ENCODE measurements around the gene HOXA7. TPM values are rescaled to one million over a fixed set of nuclear protein-coding genes. Genes with fewer than 3 reads are reported as not detected.

HOXA7 gene
- total and polyA plus RNA-seq, 10 of the 15 experiments (the other 5 are each of a cell fraction or from before 2014, with no cell fraction given) = not detected

DNA sequence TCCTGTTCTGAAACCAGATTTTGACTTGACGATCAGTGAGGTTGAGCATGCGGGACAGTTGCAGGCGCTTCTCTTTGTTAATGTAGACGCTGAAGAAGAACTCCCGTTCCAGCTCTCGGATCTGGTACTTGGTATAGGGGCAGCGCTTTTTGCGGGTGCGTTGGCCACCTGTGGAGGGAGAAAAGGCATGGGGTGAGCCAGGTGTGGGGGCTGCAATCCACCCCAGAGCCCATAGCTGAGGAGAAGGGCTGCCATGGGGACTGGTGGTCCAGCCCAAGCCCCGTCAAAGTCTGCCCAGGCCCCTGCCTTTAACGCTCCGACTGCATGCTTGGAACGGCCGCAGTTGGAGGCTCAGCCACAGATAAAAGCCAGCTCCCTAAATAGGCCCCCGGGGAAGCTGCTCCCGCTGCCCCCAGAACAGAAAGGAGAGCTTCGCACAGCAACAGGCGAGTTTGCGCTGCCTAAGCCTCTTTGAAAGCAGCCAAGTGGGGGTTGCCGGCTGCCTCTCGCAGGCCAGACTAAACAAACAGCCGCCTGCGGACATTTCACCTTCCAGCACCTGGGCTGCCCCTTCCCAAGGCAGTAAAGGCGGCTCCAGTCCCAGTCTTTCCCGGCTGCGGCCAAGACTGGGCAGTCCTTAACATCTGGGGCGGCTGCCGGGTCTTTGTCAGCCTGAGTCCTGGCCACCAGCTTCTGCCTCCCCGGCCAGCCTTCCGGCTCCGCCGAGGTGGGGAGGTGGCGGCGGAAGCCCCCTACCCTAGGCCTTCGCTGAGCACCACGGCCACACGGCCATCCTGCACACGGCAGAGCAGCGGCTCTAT is 26.6 kb upstream of the HOXA7 start:
- Histone ChIP-seq H3K27me3 (replicated peaks in 1 of 2; ENCODE audit: control insufficient read depth in 2 of 2, insufficient read depth in 2 of 2, low read length in 1 of 2) (peaks cover 30 to 42% of the 10 kb centered on the region in 2 experiments), H3K9me3 (replicated peaks; ENCODE audit: control insufficient read depth, insufficient read depth, low read length) (no peaks in the 10 kb centered on the region; the same call in 2 of the 3 replicates), H3K27ac (ENCODE audit: control insufficient read depth, insufficient read depth) (no peak overlapping the region), H2AFZ (ENCODE audit: control insufficient read depth, low read depth, low read length) (no peak overlapping the region), H3K4me1 (ENCODE audit: control insufficient read depth, insufficient read depth, low read length) (no peaks in the 10 kb centered on the region), H4K20me1 (ENCODE audit: control insufficient read depth, insufficient read depth) (no peaks in the 10 kb centered on the region), H3K4me2 (ENCODE audit: control insufficient read depth, insufficient read depth) (no peak overlapping the region), H3K36me3 (ENCODE audit: control insufficient read depth in 2 of 2, insufficient read depth in 2 of 2, low read length in 1 of 2) (no peaks in the 10 kb centered on the region), H3K4me3 (no peak overlapping the region), H3K9ac (ENCODE audit: control insufficient read depth, insufficient read depth, low read length) (no peak overlapping the region), H3K79me2 (ENCODE audit: control insufficient read depth, insufficient read depth, low read length) (no peaks in the 10 kb centered on the region)
- POLR2A ChIA-PET = no interaction called here
- RAD21 ChIA-PET (ENCODE audit: unreplicated experiment) = no interaction called here
- in situ Hi-C loops (cut with MboI) (no loop called here), intact Hi-C loops (cut with micrococcal nuclease; ENCODE audit: unreplicated experiment) (no loop called here)
- FAIRE-seq (no peak), DNase-seq (ENCODE audit: low read depth, low spot score) (no peak), ATAC-seq (no peak)
- SMC1A ChIA-PET (ENCODE audit: uncharacterized antibody, unreplicated experiment) = no interaction called here
- WGBS (ENCODE audit: insufficient coverage, insufficient replicate concordance, low lambda C conversion rate, missing lambda C conversion rate) = 43% methylated on average over 38 of the region's 39 CpGs
- CTCF ChIA-PET = no interaction called here
- TF ChIP-seq SUZ12 (IDR thresholded peaks at IDR 0.05; ENCODE audit: unreplicated experiment) = no peak
- TF ChIP-seq SMAD5 (IDR thresholded peaks at IDR 0.05; ENCODE audit: low read depth) = no peak
- BruUV-seq (replicated peaks) = no TSS peak

DNA sequence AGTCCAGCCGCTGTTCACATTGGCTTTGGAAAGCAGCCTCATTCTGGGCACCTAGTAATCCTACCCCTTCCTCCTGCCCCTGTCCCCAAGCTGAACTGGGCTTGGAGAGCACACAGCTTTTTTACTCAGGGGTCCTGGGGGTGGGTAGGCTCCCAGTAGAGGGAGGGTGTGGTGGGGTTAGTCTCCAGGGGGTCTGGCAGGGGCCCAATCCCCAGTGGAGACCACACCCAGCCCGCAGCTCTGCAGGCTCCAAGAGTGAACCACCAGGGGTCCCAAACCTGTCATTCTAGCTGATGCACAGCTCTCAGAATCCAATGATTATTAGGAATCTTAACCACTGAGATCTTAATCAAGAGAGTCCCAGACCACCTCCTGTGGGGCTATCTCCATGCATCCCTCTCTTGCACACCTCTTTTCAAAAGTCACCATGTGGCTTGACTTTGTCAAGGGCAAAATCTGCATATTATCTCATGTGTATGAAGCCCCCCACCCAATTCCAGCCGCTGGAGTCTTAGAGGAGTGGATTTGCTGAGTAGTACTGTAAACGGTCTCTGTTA is 25.9 kb upstream of the HOXA7 start:
- ChIA-PET CTCF (interaction anchor here (1.1 kb wide), 1 partner anchor 16 kb away, joined by 4 read pairs; no protein-coding TSS in a partner anchor), SMC1A (ENCODE audit: uncharacterized antibody, unreplicated experiment) (no interaction called here), POLR2A (no interaction called here), RAD21 (ENCODE audit: unreplicated experiment) (no interaction called here)
- FAIRE-seq (no peak), ATAC-seq (no peak), DNase-seq (ENCODE audit: low read depth, low spot score) (no peak)
- Histone ChIP-seq H3K79me2 (ENCODE audit: control insufficient read depth, insufficient read depth, low read length) (no peaks in the 10 kb centered on the region), H3K36me3 (ENCODE audit: control insufficient read depth in 2 of 2, insufficient read depth in 2 of 2, low read length in 1 of 2) (no peaks in the 10 kb centered on the region), H3K9me3 (replicated peaks; ENCODE audit: control insufficient read depth, insufficient read depth, low read length) (no peaks in the 10 kb centered on the region; the same call in 2 of the 3 replicates), H3K4me3 (no peak overlapping the region), H3K4me1 (ENCODE audit: control insufficient read depth, insufficient read depth, low read length) (no peaks in the 10 kb centered on the region), H2AFZ (ENCODE audit: control insufficient read depth, low read depth, low read length) (no peak overlapping the region), H3K9ac (ENCODE audit: control insufficient read depth, insufficient read depth, low read length) (no peak overlapping the region), H3K27me3 (replicated peaks in 1 of 2; ENCODE audit: control insufficient read depth in 2 of 2, insufficient read depth in 2 of 2, low read length in 1 of 2) (peaks cover 23 to 40% of the 10 kb centered on the region in 2 experiments), H4K20me1 (ENCODE audit: control insufficient read depth, insufficient read depth) (no peaks in the 10 kb centered on the region), H3K4me2 (ENCODE audit: control insufficient read depth, insufficient read depth) (no peak overlapping the region), H3K27ac (ENCODE audit: control insufficient read depth, insufficient read depth) (no peak overlapping the region)
- intact Hi-C loops (cut with micrococcal nuclease; ENCODE audit: unreplicated experiment) = no loop called here
- in situ Hi-C loops (cut with MboI) = no loop called here
- WGBS (ENCODE audit: insufficient coverage, insufficient replicate concordance, low lambda C conversion rate, missing lambda C conversion rate) = 13% methylated on average over 4 of the region's 4 CpGs
- TF ChIP-seq TCF3 (IDR thresholded peaks at IDR 0.05; ENCODE audit: borderline replicate concordance, insufficient read depth, low read depth, low read length) = no peak
- TF ChIP-seq, protein P1, sequence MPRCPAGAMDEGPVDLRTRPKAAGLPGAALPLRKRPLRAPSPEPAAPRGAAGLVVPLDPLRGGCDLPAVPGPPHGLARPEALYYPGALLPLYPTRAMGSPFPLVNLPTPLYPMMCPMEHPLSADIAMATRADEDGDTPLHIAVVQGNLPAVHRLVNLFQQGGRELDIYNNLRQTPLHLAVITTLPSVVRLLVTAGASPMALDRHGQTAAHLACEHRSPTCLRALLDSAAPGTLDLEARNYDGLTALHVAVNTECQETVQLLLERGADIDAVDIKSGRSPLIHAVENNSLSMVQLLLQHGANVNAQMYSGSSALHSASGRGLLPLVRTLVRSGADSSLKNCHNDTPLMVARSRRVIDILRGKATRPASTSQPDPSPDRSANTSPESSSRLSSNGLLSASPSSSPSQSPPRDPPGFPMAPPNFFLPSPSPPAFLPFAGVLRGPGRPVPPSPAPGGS (IDR thresholded peaks at IDR 0.05; ENCODE audit: borderline replicate concordance, insufficient read depth, low read depth, low read length, poor library complexity, severe bottlenecking) = no peak
- TF ChIP-seq MYB (IDR thresholded peaks at IDR 0.05; ENCODE audit: borderline replicate concordance, low read depth, low read length) = no peak
- no peak for TF ChIP-seq CHD4 (IDR thresholded peaks at IDR 0.05)
- TF ChIP-seq ETV6 (conservative IDR thresholded peaks at IDR 0.05 in 1 of 2, IDR thresholded peaks at IDR 0.05 in 1 of 2; ENCODE audit: borderline replicate concordance in 1 of 2, low read depth in 1 of 2) = no peak
- TF ChIP-seq, protein P2, sequence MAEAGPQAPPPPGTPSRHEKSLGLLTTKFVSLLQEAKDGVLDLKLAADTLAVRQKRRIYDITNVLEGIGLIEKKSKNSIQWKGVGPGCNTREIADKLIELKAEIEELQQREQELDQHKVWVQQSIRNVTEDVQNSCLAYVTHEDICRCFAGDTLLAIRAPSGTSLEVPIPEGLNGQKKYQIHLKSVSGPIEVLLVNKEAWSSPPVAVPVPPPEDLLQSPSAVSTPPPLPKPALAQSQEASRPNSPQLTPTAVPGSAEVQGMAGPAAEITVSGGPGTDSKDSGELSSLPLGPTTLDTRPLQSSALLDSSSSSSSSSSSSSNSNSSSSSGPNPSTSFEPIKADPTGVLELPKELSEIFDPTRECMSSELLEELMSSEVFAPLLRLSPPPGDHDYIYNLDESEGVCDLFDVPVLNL (IDR thresholded peaks at IDR 0.05; ENCODE audit: low read depth, low read length) = no peak
- no peak for TF ChIP-seq SMC3 (IDR thresholded peaks at IDR 0.05; ENCODE audit: borderline replicate concordance, low read length)
- no peak for TF ChIP-seq BHLHE40 (IDR thresholded peaks at IDR 0.05; ENCODE audit: borderline replicate concordance in 1 of 2, low read depth in 2 of 2, low read length in 1 of 2)
- no TSS peak for BruUV-seq (replicated peaks)
